ENCODE results near the gene RAB3GAP1.

The RAB3GAP1 gene

GRCh38 chr2:135168204-135168856 lies 116.2 kb downstream of the RAB3GAP1 start:
- H4K20me1 ChIP-seq (ENCODE audit: insufficient read depth, low read length), result no peaks in the 10 kb centered on the region
- peaks cover 74% of the 10 kb centered on the region for H3K36me3 ChIP-seq (ENCODE audit: insufficient read depth, low read length)

GRCh38 chr2:135169900-135170753 lies 118.0 kb downstream of the RAB3GAP1 start:
- no peak for ATAC-seq (ENCODE audit: insufficient read depth, low read depth)
- Histone ChIP-seq H3K9me3 (ENCODE audit: insufficient read depth, low read length, severe bottlenecking) (no peaks in the 10 kb centered on the region), H3K4me2 (ENCODE audit: insufficient read depth, low read length) (no peak overlapping the region), H3K79me2 (ENCODE audit: insufficient read depth, low read length) (no peaks in the 10 kb centered on the region), H3K27ac (ENCODE audit: low read length) (no peak overlapping the region), H3K4me1 (ENCODE audit: insufficient read depth, low read length) (no peaks in the 10 kb centered on the region), H3K27me3 (ENCODE audit: insufficient read depth, low read length, poor library complexity) (no peaks in the 10 kb centered on the region), H2AFZ (ENCODE audit: low read depth, low read length) (no peak overlapping the region), H3K4me3 (ENCODE audit: low read depth in 1 of 2, low read length in 2 of 2) (no peak overlapping the region), H3K9ac (ENCODE audit: low read depth, low read length) (no peak overlapping the region), H4K20me1 (ENCODE audit: insufficient read depth, low read length) (no peaks in the 10 kb centered on the region), H3K36me3 (ENCODE audit: insufficient read depth, low read length) (peaks cover 56% of the 10 kb centered on the region)
- DNase-seq, result no peak
- TF ChIP-seq CTCF (IDR thresholded peaks at IDR 0.05; ENCODE audit: borderline replicate concordance, extremely low read depth, low read length, poor library complexity, severe bottlenecking) (no peak), EZH2 (IDR thresholded peaks at IDR 0.05; ENCODE audit: borderline replicate concordance, low read depth, low read length, severe bottlenecking) (no peak)

More at GRCh38 chr2:135168204-135168856, 116.2 kb downstream of the RAB3GAP1 start:
- Histone ChIP-seq H3K4me1 (ENCODE audit: insufficient read depth, low read length) (no peaks in the 10 kb centered on the region), H3K27ac (ENCODE audit: low read length) (no peak overlapping the region), H3K27me3 (ENCODE audit: insufficient read depth, low read length, poor library complexity) (no peaks in the 10 kb centered on the region), H3K79me2 (ENCODE audit: insufficient read depth, low read length) (no peaks in the 10 kb centered on the region), H3K9me3 (ENCODE audit: insufficient read depth, low read length, severe bottlenecking) (no peaks in the 10 kb centered on the region), H3K9ac (ENCODE audit: low read depth, low read length) (no peak overlapping the region), H2AFZ (ENCODE audit: low read depth, low read length) (no peak overlapping the region), H3K4me2 (ENCODE audit: insufficient read depth, low read length) (no peak overlapping the region), H3K4me3 (ENCODE audit: low read depth in 1 of 2, low read length in 2 of 2) (no peak overlapping the region)
- ATAC-seq (ENCODE audit: insufficient read depth, low read depth), result no peak
- no peak for DNase-seq
- no peak for TF ChIP-seq CTCF (IDR thresholded peaks at IDR 0.05; ENCODE audit: borderline replicate concordance, extremely low read depth, low read length, poor library complexity, severe bottlenecking)
- TF ChIP-seq EZH2 (IDR thresholded peaks at IDR 0.05; ENCODE audit: borderline replicate concordance, low read depth, low read length, severe bottlenecking), result no peak

GRCh38 chr2:135174049-135174809 lies 122.1 kb downstream of the RAB3GAP1 start:
- H3K36me3 ChIP-seq (ENCODE audit: insufficient read depth, low read length), result peaks cover 42% of the 10 kb centered on the region
- no peak for DNase-seq

More at GRCh38 chr2:135174049-135174809, 122.1 kb downstream of the RAB3GAP1 start:
- Histone ChIP-seq H3K4me3 (ENCODE audit: low read depth in 1 of 2, low read length in 2 of 2) (no peak overlapping the region), H3K4me2 (ENCODE audit: insufficient read depth, low read length) (no peak overlapping the region), H3K27ac (ENCODE audit: low read length) (no peak overlapping the region), H3K9me3 (ENCODE audit: insufficient read depth, low read length, severe bottlenecking) (peaks cover 4% of the 10 kb centered on the region), H3K79me2 (ENCODE audit: insufficient read depth, low read length) (no peaks in the 10 kb centered on the region), H2AFZ (ENCODE audit: low read depth, low read length) (no peak overlapping the region), H3K9ac (ENCODE audit: low read depth, low read length) (no peak overlapping the region), H3K4me1 (ENCODE audit: insufficient read depth, low read length) (no peaks in the 10 kb centered on the region), H3K27me3 (ENCODE audit: insufficient read depth, low read length, poor library complexity) (no peaks in the 10 kb centered on the region), H4K20me1 (ENCODE audit: insufficient read depth, low read length) (no peaks in the 10 kb centered on the region)
- TF ChIP-seq CTCF (IDR thresholded peaks at IDR 0.05; ENCODE audit: borderline replicate concordance, extremely low read depth, low read length, poor library complexity, severe bottlenecking) (no peak), EZH2 (IDR thresholded peaks at IDR 0.05; ENCODE audit: borderline replicate concordance, low read depth, low read length, severe bottlenecking) (no peak)
- no peak for ATAC-seq (ENCODE audit: insufficient read depth, low read depth)

Data from DND-41 (cell line).